GM12878 (cell line): ENCODE results near the gene MBOAT7. TPM values are rescaled to one million over a fixed set of nuclear protein-coding genes. Genes with fewer than 3 reads are reported as not detected.

Experiments
- ATAC-seq: fragments of 200-7000 bp; cut with Tn5 transposase; 3 replicates; pipeline ENCODE4 v1.9.1; 2020; ENCODE audit warnings: mild to moderate bottlenecking, moderate library complexity
- BruUV-seq: library from RNA; stranded (reverse); fragments of 400-500 nt; replicated peaks from 2 replicates; lab custom pipeline; 2021; lab: Mats Ljungman, UMichigan
- CTCF ChIA-PET: fragments of 300-600 bp; sonication (Branson Sonifier 250); formaldehyde crosslinking; extraction: SDS; loops from one replicate; lab custom pipeline; 2021; ENCODE audit warnings: inconsistent platforms; lab: Yijun Ruan, JAX
- POLR2A ChIA-PET: fragments of 350-600 bp; formaldehyde crosslinking; extraction: SDS; loops from one replicate; lab custom pipeline; 2021; ENCODE audit warnings: inconsistent platforms; lab: Charles Lee
- RAD21 ChIA-PET: fragments of 300-600 bp; sonication (Branson Sonifier 250); formaldehyde crosslinking; loops from one replicate; lab custom pipeline; 2023; ENCODE audit warnings: antibody characterized with exemption; ENCODE audit not compliant: unreplicated experiment; lab: Charles Lee
- SMC1A ChIA-PET: fragments of 300-600 bp; sonication (Branson Sonifier 250); formaldehyde crosslinking; loops from one replicate; lab custom pipeline; 2023; ENCODE audit not compliant: unreplicated experiment, uncharacterized antibody; lab: Charles Lee
- DNase-seq: peaks from one replicate; pipeline ENCODE4 v3.0.0-alpha.2; 2011; ENCODE audit warnings: low read depth, low spot score
- FAIRE-seq: peaks from 3 replicates; lab custom pipeline; 2011; peaks lifted over from hg19 to GRCh38; lab: Jason Lieb, UNC
- H2AFZ ChIP-seq: 2 replicates; pipeline ENCODE4 v1.6.0; 2011; ENCODE audit warnings: low read depth, low read length, control low read depth; ENCODE audit not compliant: control insufficient read depth
- H3K27ac ChIP-seq: 2 replicates; pipeline ENCODE4 v1.5.1; 2011; ENCODE audit warnings: control low read depth; ENCODE audit not compliant: control insufficient read depth, insufficient read depth
- H3K27me3 ChIP-seq, 2 experiments: replicated peaks in 1 of 2; 2 replicates each; pipeline versions ENCODE4 v1.6.0 to v1.6.1; 2011; ENCODE audit warnings: low read length in 1 of 2; ENCODE audit not compliant: control insufficient read depth in 2 of 2, insufficient read depth in 2 of 2
- H3K36me3 ChIP-seq, 2 experiments: 2 replicates each; pipeline ENCODE4 v1.5.1; 2011; ENCODE audit warnings: low read length in 1 of 2; ENCODE audit not compliant: control insufficient read depth in 2 of 2, insufficient read depth in 2 of 2
- H3K4me1 ChIP-seq: 2 replicates; pipeline ENCODE4 v1.6.1; 2011; ENCODE audit warnings: mild to moderate bottlenecking, low read length, moderate library complexity, mixed read lengths; ENCODE audit not compliant: control insufficient read depth, insufficient read depth
- H3K4me2 ChIP-seq: 2 replicates; pipeline ENCODE4 v1.6.0; 2011; ENCODE audit warnings: control low read depth; ENCODE audit not compliant: control insufficient read depth, insufficient read depth
- H3K4me3 ChIP-seq: fragments of 200-600 bp; sonication (generic); 2 replicates; pipeline ENCODE4 v1.5.1; 2016
- H3K79me2 ChIP-seq: 2 replicates; pipeline ENCODE4 v1.6.0; 2011; ENCODE audit warnings: low read length; ENCODE audit not compliant: control insufficient read depth, insufficient read depth
- H3K9ac ChIP-seq: 2 replicates; pipeline ENCODE4 v1.8.0; 2011; ENCODE audit warnings: low read length, control low read depth, mixed read lengths; ENCODE audit not compliant: control insufficient read depth, insufficient read depth
- H3K9me3 ChIP-seq: replicated peaks from 3 replicates; pipeline ENCODE4 v1.5.1; 2011; ENCODE audit warnings: mild to moderate bottlenecking, low read length; ENCODE audit not compliant: control insufficient read depth, insufficient read depth
- H4K20me1 ChIP-seq: 2 replicates; pipeline ENCODE4 v1.6.0; 2011; ENCODE audit not compliant: control insufficient read depth, insufficient read depth
- CHD1 ChIP-seq: IDR thresholded peaks from 2 replicates; pipeline ENCODE4 v1.6.1; 2012; ENCODE audit warnings: low read depth, low read length, improper control_type of control experiment
- CREM ChIP-seq: IDR thresholded peaks from 2 replicates; pipeline ENCODE4 v1.6.1; 2014; ENCODE audit warnings: antibody characterized with exemption, low read depth
- E2F4 ChIP-seq: IDR thresholded peaks from 2 replicates; pipeline ENCODE4 v1.6.1; 2012; ENCODE audit warnings: low read depth, low read length, improper control_type of control experiment
- NR2C1 ChIP-seq: fragments of 450-650 bp; IDR thresholded peaks from 2 replicates; pipeline ENCODE4 v1.6.1; 2017; ENCODE audit warnings: antibody characterized with exemption, mild to moderate bottlenecking, moderate library complexity
- RAD21 ChIP-seq: IDR thresholded peaks from 2 replicates; pipeline ENCODE4 v1.6.1; 2011; ENCODE audit warnings: mild to moderate bottlenecking, low read depth, low read length, moderate library complexity; ENCODE audit not compliant: insufficient read depth
- SRF ChIP-seq, 2 experiments: IDR thresholded peaks; 2 replicates each; pipeline ENCODE4 v1.6.1; 2011; ENCODE audit warnings: low read depth in 2 of 2, low read length in 2 of 2, mild to moderate bottlenecking in 1 of 2, moderate library complexity in 1 of 2
- WRNIP1 ChIP-seq: IDR thresholded peaks from 2 replicates; pipeline ENCODE4 v1.6.1; 2011; ENCODE audit warnings: low read depth, low read length, improper control_type of control experiment, borderline replicate concordance
- ZZZ3 ChIP-seq: IDR thresholded peaks from 2 replicates; pipeline ENCODE4 v1.6.1; 2011; ENCODE audit warnings: low read depth; ENCODE audit not compliant: control insufficient read depth, insufficient read length
- WGBS: methylation state at CpG from one replicate; pipeline ENCODE4 v1.1.6; 2016; ENCODE audit warnings: low lambda C conversion rate; ENCODE audit not compliant: insufficient replicate concordance, insufficient coverage; ENCODE audit errors: missing lambda C conversion rate; 5-methylcytosine and 5-hydroxymethylcytosine counted together
- in situ Hi-C: fragments of 300-500 bp; cut with MboI; formaldehyde crosslinking; loops from 9 replicates; pipeline ENCODE4 v1.14.3; 2018; ENCODE audit warnings: mixed read lengths
- intact Hi-C: fragments of 100-400 bp; cut with micrococcal nuclease; formaldehyde crosslinking; loops from one replicate; pipeline ENCODE4 v1.14.2; 2022; ENCODE audit not compliant: unreplicated experiment
- polyA plus RNA-seq, 11 experiments: library from polyadenylated mRNA; depleted of rRNA in 4 of 11; unstranded in 6 of 11; stranded (reverse) in 5 of 11; fragments of >200 nt; fragmentation: Nextera tagmentation in 4 of 11; fragmentation: Illumina TruSeq in 1 of 11; extraction: Ambion mirVana in 4 of 11; extraction: Trizol in 1 of 11; gene quantifications; 1 replicate in 1 of 11; 2 replicates in 10 of 11; pipeline versions ENCODE4 v1.2.1 to v1.2.3, GENCODE V29; 2011 to 2016; ENCODE audit warnings: inconsistent platforms in 2 of 11, missing spikeins in 2 of 11, low read depth in 1 of 11
- total RNA-seq, 4 experiments: library from RNA; depleted of rRNA in 3 of 4; stranded (reverse); fragments of >200 nt in 3 of 4; fragmentation: Illumina TruSeq in 1 of 4; extraction: Trizol in 1 of 4; gene quantifications; 2 replicates each; pipeline versions ENCODE4 v1.2.1 to v1.2.3, GENCODE V29; 2013 to 2021
- TF ChIP-seq, protein P1 (sequence below): fragments of 450-650 bp; formaldehyde crosslinking; IDR thresholded peaks from 2 replicates; pipeline ENCODE4 v1.4.0; 2022; ENCODE audit warnings: mild to moderate bottlenecking, moderate library complexity

Gene MBOAT7
- total and polyA plus RNA-seq, 10 of the 15 experiments (the other 5 are each of a cell fraction or from before 2014, with no cell fraction given): 0.69 to 44.5 (median 21.7) TPM

- Histone ChIP-seq H3K27me3 (no peaks in the 10 kb centered on the region), H3K4me3 (no peak overlapping the region), H3K27ac (no peak overlapping the region), H3K9me3 (no peaks in the 10 kb centered on the region; the same call in 2 of the 3 replicates), H3K36me3 (no peaks in the 10 kb centered on the region), H3K4me2 (no peak overlapping the region), H4K20me1 (no peaks in the 10 kb centered on the region), H3K79me2 (no peaks in the 10 kb centered on the region), H3K9ac (no peak overlapping the region), H2AFZ (no peak overlapping the region), H3K4me1 (no peaks in the 10 kb centered on the region)
- 58% methylated on average over 19 of the region's 21 CpGs for WGBS
- no TSS peak for BruUV-seq
- intact Hi-C loops (no loop called here), in situ Hi-C loops (no loop called here)
- ATAC-seq (no peak), FAIRE-seq (no peak), DNase-seq (no peak)
- POLR2A ChIA-PET: interaction anchor here (0.7 kb wide), 1 partner anchor 259 kb away, joined by 4 read pairs; no protein-coding TSS in a partner anchor
- CTCF ChIA-PET: interaction anchor here (0.8 to 2.6 kb wide), 5 partner anchors 11 to 97 kb away, joined by 3 to 9 read pairs (median 4); no protein-coding TSS in a partner anchor
- no peak for TF ChIP-seq NR2C1
- TF ChIP-seq ZZZ3: no peak
- TF ChIP-seq CHD1: no peak
- TF ChIP-seq SRF (IDR thresholded peaks at IDR 0.05; ENCODE audit: low read depth in 2 of 2, low read length in 2 of 2): no peak
- TF ChIP-seq, protein P1, sequence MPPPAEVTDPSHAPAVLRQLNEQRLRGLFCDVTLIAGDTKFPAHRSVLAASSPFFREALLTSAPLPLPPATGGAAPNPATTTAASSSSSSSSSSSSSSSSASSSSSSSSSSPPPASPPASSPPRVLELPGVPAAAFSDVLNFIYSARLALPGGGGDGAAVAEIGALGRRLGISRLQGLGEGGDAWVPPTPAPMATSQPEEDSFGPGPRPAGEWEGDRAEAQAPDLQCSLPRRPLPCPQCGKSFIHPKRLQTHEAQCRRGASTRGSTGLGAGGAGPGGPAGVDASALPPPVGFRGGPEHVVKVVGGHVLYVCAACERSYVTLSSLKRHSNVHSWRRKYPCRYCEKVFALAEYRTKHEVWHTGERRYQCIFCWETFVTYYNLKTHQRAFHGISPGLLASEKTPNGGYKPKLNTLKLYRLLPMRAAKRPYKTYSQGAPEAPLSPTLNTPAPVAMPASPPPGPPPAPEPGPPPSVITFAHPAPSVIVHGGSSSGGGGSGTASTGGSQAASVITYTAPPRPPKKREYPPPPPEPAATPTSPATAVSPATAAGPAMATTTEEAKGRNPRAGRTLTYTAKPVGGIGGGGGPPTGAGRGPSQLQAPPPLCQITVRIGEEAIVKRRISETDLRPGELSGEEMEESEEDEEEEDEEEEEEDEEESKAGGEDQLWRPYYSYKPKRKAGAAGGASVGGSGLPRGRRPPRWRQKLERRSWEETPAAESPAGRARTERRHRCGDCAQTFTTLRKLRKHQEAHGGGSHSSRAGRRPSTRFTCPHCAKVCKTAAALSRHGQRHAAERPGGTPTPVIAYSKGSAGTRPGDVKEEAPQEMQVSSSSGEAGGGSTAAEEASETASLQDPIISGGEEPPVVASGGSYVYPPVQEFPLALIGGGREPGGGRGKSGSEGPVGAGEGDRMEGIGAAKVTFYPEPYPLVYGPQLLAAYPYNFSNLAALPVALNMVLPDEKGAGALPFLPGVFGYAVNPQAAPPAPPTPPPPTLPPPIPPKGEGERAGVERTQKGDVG: no peak
- no peak for TF ChIP-seq CREM
- no peak for TF ChIP-seq E2F4
- no peak for TF ChIP-seq RAD21
- no peak for TF ChIP-seq WRNIP1
- SMC1A ChIA-PET: interaction anchor here (0.7 kb wide), 1 partner anchor 20 kb away, joined by 3 read pairs; the partner anchor contains the start of gene MBOAT7
- RAD21 ChIA-PET: interaction anchor here (1.0 to 1.2 kb wide), 2 partner anchors 10 to 63 kb away, joined by 3 to 5 read pairs; partner anchors contain the start of gene LENG1
These were observed 20.1 kb downstream of the MBOAT7 start for GRCh38 chr19:54169149-54169740.
